Measurements from ENCODE around the gene DDR1.
A peak's percentile ranks its signal among the peaks of the same experiment; 100 is the strongest.
"Not testable (repeated sequence)": the region's sequence is repeated elsewhere in the genome, so short reads cannot be mapped to it uniquely, and the experiment has no call there.

DDR1 gene

GRCh38 chr6:30894381-30894780 is 10.1 kb downstream of the DDR1 start:
- peaks cover 68% of the 10 kb centered on the region for H3K36me3 ChIP-seq (ENCODE audit: control insufficient read depth, insufficient read depth, low read length)
- peaks cover 5% of the 10 kb centered on the region for H3K4me1 ChIP-seq (ENCODE audit: control insufficient read depth, insufficient read depth, low read length)
- H3K27me3 ChIP-seq (ENCODE audit: control insufficient read depth, insufficient read depth, low read length) = no peaks in the 10 kb centered on the region
- H3K9ac ChIP-seq (ENCODE audit: low read length) = no peak overlapping the region
- no peak overlapping the region for H3K4me3 ChIP-seq (ENCODE audit: low read length)
- no peak overlapping the region for H3K27ac ChIP-seq (ENCODE audit: low read depth, low read length)

DNA sequence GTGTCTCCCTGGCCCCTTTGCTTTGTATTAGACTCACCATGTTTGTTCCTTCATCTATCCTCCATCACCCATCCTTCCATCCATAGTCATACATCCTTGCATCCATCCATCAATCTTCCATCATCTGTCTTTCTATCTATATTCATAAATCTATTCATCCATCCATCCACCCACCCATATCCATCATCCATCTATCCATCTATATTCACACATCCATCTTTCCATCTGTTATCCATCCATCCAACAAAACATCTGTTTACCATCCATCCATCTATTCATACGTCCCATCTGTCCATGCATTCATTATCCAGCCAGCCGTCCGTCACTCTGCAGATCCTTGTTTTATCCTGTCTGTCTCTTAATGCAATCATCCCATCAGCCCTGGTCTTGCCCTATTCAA is 10.6 kb downstream of the DDR1 start:
- Histone ChIP-seq H3K27me3 (ENCODE audit: control insufficient read depth, insufficient read depth, low read length) (no peaks in the 10 kb centered on the region), H3K9ac (ENCODE audit: low read length) (no peak overlapping the region), H3K27ac (ENCODE audit: low read depth, low read length) (no peak overlapping the region), H3K36me3 (ENCODE audit: control insufficient read depth, insufficient read depth, low read length) (peaks cover 65% of the 10 kb centered on the region), H3K4me3 (ENCODE audit: low read length) (no peak overlapping the region), H3K4me1 (ENCODE audit: control insufficient read depth, insufficient read depth, low read length) (peaks cover 4% of the 10 kb centered on the region)

DNA sequence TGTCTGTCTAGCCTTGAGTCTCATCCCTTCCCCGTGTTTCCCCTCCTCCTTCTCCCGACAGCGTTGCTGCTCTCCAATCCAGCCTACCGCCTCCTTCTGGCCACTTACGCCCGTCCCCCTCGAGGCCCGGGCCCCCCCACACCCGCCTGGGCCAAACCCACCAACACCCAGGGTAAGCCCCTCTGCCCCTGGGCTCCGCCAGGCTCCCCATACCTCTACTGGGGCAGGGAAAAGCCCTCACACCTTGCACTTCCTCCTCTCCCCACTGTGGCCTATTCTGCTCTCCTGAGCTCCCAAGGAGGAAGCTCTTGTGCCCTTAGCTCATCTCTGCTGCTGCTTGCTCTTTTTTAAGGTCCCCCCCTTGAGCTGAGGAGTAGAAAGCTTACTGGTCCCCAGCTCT is 11.0 kb downstream of the DDR1 start:
- H3K9ac ChIP-seq (ENCODE audit: low read length) = no peak overlapping the region
- peaks cover 62% of the 10 kb centered on the region for H3K36me3 ChIP-seq (ENCODE audit: control insufficient read depth, insufficient read depth, low read length)
- peaks cover 2% of the 10 kb centered on the region for H3K4me1 ChIP-seq (ENCODE audit: control insufficient read depth, insufficient read depth, low read length)
- H3K27ac ChIP-seq (ENCODE audit: low read depth, low read length) = no peak overlapping the region
- H3K27me3 ChIP-seq (ENCODE audit: control insufficient read depth, insufficient read depth, low read length) = no peaks in the 10 kb centered on the region
- no peak overlapping the region for H3K4me3 ChIP-seq (ENCODE audit: low read length)

DNA sequence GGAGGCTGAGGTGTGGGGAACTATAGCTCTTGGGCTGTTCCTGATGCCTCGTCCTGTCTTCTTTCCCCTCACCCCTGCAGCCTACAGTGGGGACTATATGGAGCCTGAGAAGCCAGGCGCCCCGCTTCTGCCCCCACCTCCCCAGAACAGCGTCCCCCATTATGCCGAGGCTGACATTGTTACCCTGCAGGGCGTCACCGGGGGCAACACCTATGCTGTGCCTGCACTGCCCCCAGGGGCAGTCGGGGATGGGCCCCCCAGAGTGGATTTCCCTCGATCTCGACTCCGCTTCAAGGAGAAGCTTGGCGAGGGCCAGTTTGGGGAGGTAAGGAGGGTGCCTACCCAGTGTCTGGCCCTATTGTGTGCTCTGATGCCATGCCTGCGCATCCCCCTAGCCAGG is 12.2 kb downstream of the DDR1 start:
- Histone ChIP-seq H3K4me1 (ENCODE audit: control insufficient read depth, insufficient read depth, low read length) (no peaks in the 10 kb centered on the region), H3K27ac (ENCODE audit: low read depth, low read length) (no peak overlapping the region), H3K4me3 (ENCODE audit: low read length) (no peak overlapping the region), H3K9ac (ENCODE audit: low read length) (no peak overlapping the region), H3K36me3 (ENCODE audit: control insufficient read depth, insufficient read depth, low read length) (peaks cover 54% of the 10 kb centered on the region), H3K27me3 (ENCODE audit: control insufficient read depth, insufficient read depth, low read length) (no peaks in the 10 kb centered on the region)

- Histone ChIP-seq H3K36me3 (ENCODE audit: control insufficient read depth, insufficient read depth, low read length) (peaks cover 44% of the 10 kb centered on the region), H3K27ac (ENCODE audit: low read depth, low read length) (no peak overlapping the region), H3K4me1 (ENCODE audit: control insufficient read depth, insufficient read depth, low read length) (no peaks in the 10 kb centered on the region), H3K9ac (ENCODE audit: low read length) (no peak overlapping the region), H3K27me3 (ENCODE audit: control insufficient read depth, insufficient read depth, low read length) (no peaks in the 10 kb centered on the region), H3K4me3 (ENCODE audit: low read length) (no peak overlapping the region)
Observed at GRCh38 chr6:30897882-30898281, 13.6 kb downstream of the DDR1 start.

DNA sequence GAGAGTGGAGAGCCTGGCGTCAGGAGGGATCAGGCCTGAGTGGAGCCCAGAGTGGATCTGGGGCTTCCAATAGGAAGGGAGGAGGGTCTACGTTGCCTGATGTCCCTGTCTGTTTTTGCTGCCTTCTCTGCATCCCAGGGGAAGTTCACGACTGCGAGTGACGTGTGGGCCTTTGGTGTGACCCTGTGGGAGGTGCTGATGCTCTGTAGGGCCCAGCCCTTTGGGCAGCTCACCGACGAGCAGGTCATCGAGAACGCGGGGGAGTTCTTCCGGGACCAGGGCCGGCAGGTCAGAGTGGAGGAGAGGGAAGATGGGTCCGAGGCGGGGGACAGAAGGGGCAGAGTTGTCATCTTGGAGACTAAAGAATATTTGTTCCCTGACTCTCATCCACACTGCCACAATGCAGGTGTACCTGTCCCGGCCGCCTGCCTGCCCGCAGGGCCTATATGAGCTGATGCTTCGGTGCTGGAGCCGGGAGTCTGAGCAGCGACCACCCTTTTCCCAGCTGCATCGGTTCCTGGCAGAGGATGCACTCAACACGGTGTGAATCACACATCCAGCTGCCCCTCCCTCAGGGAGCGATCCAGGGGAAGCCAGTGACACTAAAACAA is 14.5 kb downstream of the DDR1 start:
- peaks cover 40% of the 10 kb centered on the region for H3K36me3 ChIP-seq (ENCODE audit: control insufficient read depth, insufficient read depth, low read length)

DNA sequence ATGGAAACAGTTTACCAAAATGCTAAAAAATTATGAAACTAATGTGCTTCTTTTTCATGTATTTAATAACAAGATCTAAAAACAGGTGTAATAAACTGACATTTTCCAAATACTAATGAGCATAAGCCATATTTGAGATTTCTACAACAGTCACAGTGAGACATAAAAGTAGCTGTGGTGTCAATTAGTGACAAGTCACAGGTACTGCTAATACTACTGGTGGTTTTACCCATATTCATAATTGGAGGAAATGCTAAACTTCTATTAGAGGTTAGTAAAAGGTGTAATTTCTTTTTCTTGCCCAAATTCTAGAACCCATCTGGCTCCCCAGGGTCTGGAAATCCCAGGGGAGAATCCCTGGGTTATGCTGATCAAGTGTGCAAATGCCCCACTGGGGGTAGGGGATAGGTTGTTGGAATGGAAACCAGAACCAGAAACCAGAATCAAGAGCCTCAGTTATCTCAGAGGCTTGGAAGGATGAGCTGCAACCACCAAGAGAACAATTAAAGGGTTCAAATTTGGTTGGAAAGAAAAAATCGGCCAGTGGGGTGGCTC is 16.6 kb downstream of the DDR1 start:
- Histone ChIP-seq H3K27me3 (ENCODE audit: control insufficient read depth, insufficient read depth, low read length) (no peaks in the 10 kb centered on the region), H3K4me1 (ENCODE audit: control insufficient read depth, insufficient read depth, low read length) (no peaks in the 10 kb centered on the region), H3K9ac (ENCODE audit: low read length) (no peak overlapping the region), H3K27ac (ENCODE audit: low read depth, low read length) (no peak overlapping the region), H3K36me3 (ENCODE audit: control insufficient read depth, insufficient read depth, low read length) (peaks cover 21% of the 10 kb centered on the region), H3K4me3 (ENCODE audit: low read length) (no peak overlapping the region)

More for the DNA sequence above, 14.5 kb downstream of the DDR1 start:
- no peaks in the 10 kb centered on the region for H3K4me1 ChIP-seq (ENCODE audit: control insufficient read depth, insufficient read depth, low read length)
- no peaks in the 10 kb centered on the region for H3K27me3 ChIP-seq (ENCODE audit: control insufficient read depth, insufficient read depth, low read length)
- no peak overlapping the region for H3K27ac ChIP-seq (ENCODE audit: low read depth, low read length)
- no peak overlapping the region for H3K9ac ChIP-seq (ENCODE audit: low read length)
- H3K4me3 ChIP-seq (ENCODE audit: low read length) = no peak overlapping the region

GRCh38 chr6:30901436-30901835 is 17.1 kb downstream of the DDR1 start:
- no peak overlapping the region for H3K9ac ChIP-seq (ENCODE audit: low read length)
- peaks cover 18% of the 10 kb centered on the region for H3K36me3 ChIP-seq (ENCODE audit: control insufficient read depth, insufficient read depth, low read length)
- H3K4me1 ChIP-seq (ENCODE audit: control insufficient read depth, insufficient read depth, low read length) = no peaks in the 10 kb centered on the region
- no peak overlapping the region for H3K27ac ChIP-seq (ENCODE audit: low read depth, low read length)
- no peak overlapping the region for H3K4me3 ChIP-seq (ENCODE audit: low read length)
- no peaks in the 10 kb centered on the region for H3K27me3 ChIP-seq (ENCODE audit: control insufficient read depth, insufficient read depth, low read length)

DNA sequence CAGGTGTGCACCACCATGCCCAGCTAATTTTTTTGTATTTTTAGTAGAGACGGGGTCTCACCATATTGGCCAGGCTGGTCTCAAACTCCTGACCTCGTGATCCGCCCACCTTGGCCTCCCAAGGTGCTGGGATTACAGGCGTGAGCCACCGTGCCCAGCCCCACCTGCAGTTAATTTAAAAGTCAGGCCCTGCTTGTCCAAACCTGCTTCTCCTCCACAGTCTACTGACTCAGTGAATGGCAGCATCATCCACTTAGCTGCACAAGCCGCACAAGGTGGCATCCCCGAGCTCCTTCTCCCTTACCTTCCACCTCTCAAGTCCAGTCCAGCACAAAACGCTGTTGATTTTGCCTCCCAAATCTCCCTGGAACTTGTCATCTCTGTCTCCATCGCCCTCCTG is 17.9 kb downstream of the DDR1 start:
- H3K9ac ChIP-seq (ENCODE audit: low read length) = not testable (repeated sequence)

GRCh38 chr6:30902709-30903108 is 18.4 kb downstream of the DDR1 start:
- no peak overlapping the region for H3K9ac ChIP-seq (ENCODE audit: low read length)
- H3K36me3 ChIP-seq (ENCODE audit: control insufficient read depth, insufficient read depth, low read length) = peaks cover 14% of the 10 kb centered on the region
- no peak overlapping the region for H3K4me3 ChIP-seq (ENCODE audit: low read length)
- no peaks in the 10 kb centered on the region for H3K27me3 ChIP-seq (ENCODE audit: control insufficient read depth, insufficient read depth, low read length)
- no peak overlapping the region for H3K27ac ChIP-seq (ENCODE audit: low read depth, low read length)
- H3K4me1 ChIP-seq (ENCODE audit: control insufficient read depth, insufficient read depth, low read length) = no peaks in the 10 kb centered on the region

More for the DNA sequence above, 17.9 kb downstream of the DDR1 start:
- H3K27ac ChIP-seq (ENCODE audit: low read depth, low read length); H3K4me1 ChIP-seq (ENCODE audit: control insufficient read depth, insufficient read depth, low read length); H3K27me3 ChIP-seq (ENCODE audit: control insufficient read depth, insufficient read depth, low read length); H3K4me3 ChIP-seq (ENCODE audit: low read length): not testable (repeated sequence)
- peaks cover 18% of the 10 kb centered on the region for H3K36me3 ChIP-seq (ENCODE audit: control insufficient read depth, insufficient read depth, low read length)

DNA sequence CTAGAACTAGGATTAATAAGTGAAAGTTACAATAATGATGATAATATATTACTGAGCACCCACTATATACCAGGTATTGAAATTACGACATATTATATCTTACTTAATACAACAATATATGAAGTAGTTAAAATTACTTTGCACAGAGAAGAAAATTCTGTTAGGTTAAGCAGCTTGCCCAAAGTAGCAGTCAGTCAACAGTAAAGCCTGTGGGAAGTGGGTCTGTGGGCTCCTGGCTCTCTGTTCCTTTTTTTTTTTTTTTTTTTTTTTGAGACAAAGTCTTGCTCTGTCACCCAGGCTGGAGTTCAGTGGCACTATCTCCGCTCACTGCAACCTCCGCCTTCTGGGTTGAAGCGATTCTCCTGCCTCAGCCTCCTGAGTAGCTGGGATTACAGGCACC is 18.9 kb downstream of the DDR1 start:
- Histone ChIP-seq H3K27ac (ENCODE audit: low read depth, low read length) (no peak overlapping the region), H3K4me1 (ENCODE audit: control insufficient read depth, insufficient read depth, low read length) (no peaks in the 10 kb centered on the region), H3K4me3 (ENCODE audit: low read length) (no peak overlapping the region), H3K27me3 (ENCODE audit: control insufficient read depth, insufficient read depth, low read length) (no peaks in the 10 kb centered on the region), H3K9ac (ENCODE audit: low read length) (no peak overlapping the region), H3K36me3 (ENCODE audit: control insufficient read depth, insufficient read depth, low read length) (peaks cover 11% of the 10 kb centered on the region)

GRCh38 chr6:30907290-30907757 is 23.0 kb downstream of the DDR1 start:
- H3K4me1 ChIP-seq (ENCODE audit: control insufficient read depth, insufficient read depth, low read length); H3K36me3 ChIP-seq (ENCODE audit: control insufficient read depth, insufficient read depth, low read length); H3K27ac ChIP-seq (ENCODE audit: low read depth, low read length); H3K9ac ChIP-seq (ENCODE audit: low read length); H3K27me3 ChIP-seq (ENCODE audit: control insufficient read depth, insufficient read depth, low read length): not testable (repeated sequence)
- H3K4me3 ChIP-seq (ENCODE audit: low read length) = peak overlapping the region; percentile 54
